Measurements from ENCODE around the gene CACNB2.

GRCh38 chr10:18352175-18352574 lies 212.0 kb downstream of the CACNB2 start:
- TF ChIP-seq, protein P1, sequence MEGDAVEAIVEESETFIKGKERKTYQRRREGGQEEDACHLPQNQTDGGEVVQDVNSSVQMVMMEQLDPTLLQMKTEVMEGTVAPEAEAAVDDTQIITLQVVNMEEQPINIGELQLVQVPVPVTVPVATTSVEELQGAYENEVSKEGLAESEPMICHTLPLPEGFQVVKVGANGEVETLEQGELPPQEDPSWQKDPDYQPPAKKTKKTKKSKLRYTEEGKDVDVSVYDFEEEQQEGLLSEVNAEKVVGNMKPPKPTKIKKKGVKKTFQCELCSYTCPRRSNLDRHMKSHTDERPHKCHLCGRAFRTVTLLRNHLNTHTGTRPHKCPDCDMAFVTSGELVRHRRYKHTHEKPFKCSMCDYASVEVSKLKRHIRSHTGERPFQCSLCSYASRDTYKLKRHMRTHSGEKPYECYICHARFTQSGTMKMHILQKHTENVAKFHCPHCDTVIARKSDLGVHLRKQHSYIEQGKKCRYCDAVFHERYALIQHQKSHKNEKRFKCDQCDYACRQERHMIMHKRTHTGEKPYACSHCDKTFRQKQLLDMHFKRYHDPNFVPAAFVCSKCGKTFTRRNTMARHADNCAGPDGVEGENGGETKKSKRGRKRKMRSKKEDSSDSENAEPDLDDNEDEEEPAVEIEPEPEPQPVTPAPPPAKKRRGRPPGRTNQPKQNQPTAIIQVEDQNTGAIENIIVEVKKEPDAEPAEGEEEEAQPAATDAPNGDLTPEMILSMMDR (IDR thresholded peaks at IDR 0.05), result no peak
- TF ChIP-seq POLR2A (IDR thresholded peaks at IDR 0.05; ENCODE audit: low read depth), result no peak
- no peak for TF ChIP-seq EP300 (IDR thresholded peaks at IDR 0.05)
- TF ChIP-seq POLR2AphosphoS5 (IDR thresholded peaks at IDR 0.05), result no peak

All from esophagus muscularis mucosa (tissue), 4 donors.